Fibroblast of the aortic adventitia (primary cell): ENCODE measurements around the gene SCFD1. TPM values are rescaled to one million over a fixed set of nuclear protein-coding genes. Genes with fewer than 3 reads are reported as not detected.
"Not testable (repeated sequence)": the region's sequence is repeated elsewhere in the genome, so short reads cannot be mapped to it uniquely, and the experiment has no call there.

Experiments used
- DNase-seq: peaks from one replicate; pipeline ENCODE4 v3.0.0-alpha.2; 2010; ENCODE audit warnings: low read depth
- H3K4me3 ChIP-seq: 2 replicates; pipeline ENCODE4 v1.5.1; 2011; ENCODE audit warnings: low read depth, mild to moderate bottlenecking, control low read depth, low read length, moderate library complexity
- CTCF ChIP-seq: IDR thresholded peaks from 2 replicates; pipeline ENCODE4 v1.5.1; 2011; ENCODE audit warnings: mild to moderate bottlenecking, low read length, control low read depth, inconsistent platforms; ENCODE audit not compliant: insufficient read depth
- total RNA-seq: library from RNA; depleted of rRNA; stranded (reverse); fragments of >200 nt; gene quantifications from 2 replicates; pipeline ENCODE4 v1.2.3, GENCODE V29; 2012; ENCODE audit warnings: low replicate concordance

The SCFD1 gene
- total RNA-seq, 1 donor: 125 TPM

GRCh38 chr14:30614155-30614554 is 8.0 kb upstream of the SCFD1 start:
- no peak for TF ChIP-seq CTCF

GRCh38 chr14:30620178-30620577 is 1.9 kb upstream of the SCFD1 start:
- DNase-seq: peak; percentile 43
- H3K4me3 ChIP-seq: no peak overlapping the region
- TF ChIP-seq CTCF: no peak

More at GRCh38 chr14:30614155-30614554, 8.0 kb upstream of the SCFD1 start:
- DNase-seq: no peak
- no peak overlapping the region for H3K4me3 ChIP-seq

- TF ChIP-seq CTCF: no peak
- peak overlapping the region; percentile 80 for H3K4me3 ChIP-seq
- no peak for DNase-seq
These were observed 672 bp upstream of the SCFD1 start for GRCh38 chr14:30621354-30621939.

- no peak for DNase-seq
- peak overlapping the region; percentile 80 for H3K4me3 ChIP-seq
- TF ChIP-seq CTCF: no peak
These were observed 1.5 kb downstream of the SCFD1 start for GRCh38 chr14:30623412-30624131.

- H3K4me3 ChIP-seq: peak overlapping the region; percentile 80
- no peak for TF ChIP-seq CTCF
- DNase-seq: no peak
These were observed 2.0 kb downstream of the SCFD1 start for GRCh38 chr14:30624132-30624423.

- no peak overlapping the region for H3K4me3 ChIP-seq
- DNase-seq: no peak
- no peak for TF ChIP-seq CTCF
These were observed 3.4 kb downstream of the SCFD1 start for GRCh38 chr14:30625533-30625932.

GRCh38 chr14:30629432-30629831 is 7.3 kb downstream of the SCFD1 start:
- DNase-seq, H3K4me3 ChIP-seq: not testable (repeated sequence)
